CD4-positive, alpha-beta T cell treated with Interleukin-15 for 4 hours (primary cell): ENCODE data around the gene GIPC3.
A peak's percentile ranks its signal among the peaks of the same experiment; 100 is the strongest.
"Not testable (repeated sequence)": the region's sequence is repeated elsewhere in the genome, so short reads cannot be mapped to it uniquely, and the experiment has no call there.

Source experiments
- DNase-seq: peaks from one replicate; pipeline ENCODE4 v3.0.0-alpha.2; 2020; ENCODE audit warnings: low spot score

The GIPC3 gene

GRCh38 chr19:3618811-3619630, 33.7 kb downstream of the GIPC3 start:
- no peak for DNase-seq

- no peak for DNase-seq
Measured at GRCh38 chr19:3619631-3620012, 34.3 kb downstream of the GIPC3 start.

GRCh38 chr19:3620145-3620816, 35.0 kb downstream of the GIPC3 start:
- no peak for DNase-seq

- no peak for DNase-seq
Measured at GRCh38 chr19:3620817-3621547, 35.7 kb downstream of the GIPC3 start.

- DNase-seq = no peak
Measured at GRCh38 chr19:3621689-3622088, 36.4 kb downstream of the GIPC3 start.

- DNase-seq = no peak
Measured at GRCh38 chr19:3622224-3622623, 36.9 kb downstream of the GIPC3 start.

GRCh38 chr19:3623716-3624115, 38.4 kb downstream of the GIPC3 start:
- no peak for DNase-seq

GRCh38 chr19:3625996-3626472, 40.8 kb downstream of the GIPC3 start:
- DNase-seq = no peak

GRCh38 chr19:3626473-3627350, 41.4 kb downstream of the GIPC3 start, which contains the start of gene CACTIN:
CACTIN (minus strand) TSS chr19:3626790; CDS start chr19:3626762, 28 bp downstream.
- peak; percentile 99 for DNase-seq

- DNase-seq = no peak
Measured at GRCh38 chr19:3627351-3627723, 42.1 kb downstream of the GIPC3 start.

GRCh38 chr19:3628766-3629165, 43.5 kb downstream of the GIPC3 start:
- not testable (repeated sequence) for DNase-seq

GRCh38 chr19:3631053-3631861, 46.0 kb downstream of the GIPC3 start:
- no peak for DNase-seq

GRCh38 chr19:3632098-3632497, 46.8 kb downstream of the GIPC3 start:
- no peak for DNase-seq

GRCh38 chr19:3632739-3633558, 47.7 kb downstream of the GIPC3 start:
- no peak for DNase-seq

GRCh38 chr19:3633559-3633988, 48.3 kb downstream of the GIPC3 start:
- no peak for DNase-seq

- no peak for DNase-seq
Measured at GRCh38 chr19:3634496-3635045, 49.3 kb downstream of the GIPC3 start.

GRCh38 chr19:3636506-3636905, 51.2 kb downstream of the GIPC3 start:
- DNase-seq = no peak

- no peak for DNase-seq
Measured at GRCh38 chr19:3636962-3637361, 51.7 kb downstream of the GIPC3 start.

GRCh38 chr19:3637621-3638020, 52.3 kb downstream of the GIPC3 start:
- DNase-seq = no peak
